Activated naive CD4-positive, alpha-beta T cell treated with anti-CD3 and anti-CD28 coated beads, Interleukin-2, amount 50 U/mL, for 24 hours (primary cell): ENCODE data around the gene FBLN5.

Source experiments
- H3K27ac Mint-ChIP-seq: one replicate; pipeline ENCODE4 v1.8.0; 2021; ENCODE audit warnings: mild to moderate bottlenecking, mixed read lengths
- H3K27me3 Mint-ChIP-seq: one replicate; pipeline ENCODE4 v1.8.0; 2021; ENCODE audit warnings: mixed read lengths
- H3K36me3 Mint-ChIP-seq: one replicate; pipeline ENCODE4 v1.8.0; 2021; ENCODE audit warnings: mixed read lengths
- H3K4me1 Mint-ChIP-seq: one replicate; pipeline ENCODE4 v1.8.0; 2021; ENCODE audit warnings: mixed read lengths
- H3K4me3 Mint-ChIP-seq: one replicate; pipeline ENCODE4 v1.8.0; 2021; ENCODE audit warnings: mild to moderate bottlenecking, mixed read lengths
- H3K9me3 Mint-ChIP-seq: one replicate; pipeline ENCODE4 v1.8.0; 2021; ENCODE audit warnings: mixed read lengths

The FBLN5 gene, protein sequence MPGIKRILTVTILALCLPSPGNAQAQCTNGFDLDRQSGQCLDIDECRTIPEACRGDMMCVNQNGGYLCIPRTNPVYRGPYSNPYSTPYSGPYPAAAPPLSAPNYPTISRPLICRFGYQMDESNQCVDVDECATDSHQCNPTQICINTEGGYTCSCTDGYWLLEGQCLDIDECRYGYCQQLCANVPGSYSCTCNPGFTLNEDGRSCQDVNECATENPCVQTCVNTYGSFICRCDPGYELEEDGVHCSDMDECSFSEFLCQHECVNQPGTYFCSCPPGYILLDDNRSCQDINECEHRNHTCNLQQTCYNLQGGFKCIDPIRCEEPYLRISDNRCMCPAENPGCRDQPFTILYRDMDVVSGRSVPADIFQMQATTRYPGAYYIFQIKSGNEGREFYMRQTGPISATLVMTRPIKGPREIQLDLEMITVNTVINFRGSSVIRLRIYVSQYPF

DNA sequence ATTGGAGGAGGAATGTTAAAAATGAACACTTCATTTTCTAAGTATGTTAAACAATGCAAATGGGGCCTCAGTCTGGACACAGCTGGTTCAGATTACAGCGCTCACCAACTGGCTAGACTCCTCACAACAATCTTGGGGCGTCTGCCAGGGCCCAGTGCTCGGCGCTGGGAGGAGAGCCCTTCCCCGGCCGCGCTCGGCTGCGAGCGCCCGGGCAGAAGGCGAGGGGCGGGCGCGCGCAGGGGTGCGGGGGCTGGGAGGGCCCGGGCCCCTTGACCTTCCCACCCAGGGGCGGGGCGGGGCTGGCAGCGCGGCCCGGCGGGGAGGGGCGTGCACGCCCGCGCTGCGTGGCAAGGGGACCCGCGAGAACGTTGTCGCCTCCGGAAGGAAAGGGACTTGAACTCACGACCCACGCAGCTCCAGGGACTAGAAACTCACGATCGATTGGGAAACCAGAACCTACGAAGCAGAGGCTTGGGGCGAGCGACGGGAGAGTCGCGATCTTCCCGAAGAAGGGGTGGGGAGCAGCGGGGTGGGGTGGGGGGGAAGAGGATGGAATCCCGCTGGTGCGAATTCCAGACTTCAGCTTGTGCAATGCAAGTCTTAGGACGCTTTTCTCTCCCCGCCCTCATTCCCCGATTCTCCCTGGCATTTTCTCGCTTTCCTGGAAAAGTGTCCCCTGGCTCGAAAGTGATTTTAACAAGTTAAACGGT lies at the start of gene FBLN5:
Gene FBLN5 (minus strand): TSS at position 220 of the 710 bp plus-strand sequence. CDS start 465 bp downstream, outside the sequence.
- Mint-ChIP-seq H3K4me1 (peaks cover 14% of the 10 kb centered on the region), H3K27ac (no peak within 1 kb of the TSS)

DNA sequence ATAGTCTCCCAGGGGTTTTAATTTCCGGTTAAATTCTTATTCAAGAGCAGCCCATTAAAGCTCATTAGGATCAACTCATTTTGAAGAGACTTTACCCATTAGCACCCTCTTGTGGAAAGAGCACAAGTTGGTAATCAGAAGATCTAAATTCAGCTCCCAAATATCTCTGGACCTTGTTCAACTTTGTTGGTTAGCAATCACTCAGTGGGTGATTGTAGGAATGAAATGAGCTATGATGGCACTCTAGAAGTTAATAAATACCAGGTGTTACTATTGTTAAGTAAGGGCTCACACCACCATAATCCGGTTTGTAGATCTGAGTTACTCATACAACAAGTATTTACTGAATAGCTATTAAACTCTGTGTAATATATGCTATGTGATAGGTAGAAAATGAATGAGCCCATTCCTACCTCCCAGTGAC lies 49.5 kb upstream of the FBLN5 start:
- Mint-ChIP-seq H3K27me3 (no peaks in the 10 kb centered on the region), H3K9me3 (no peaks in the 10 kb centered on the region), H3K4me3 (peak overlapping the region; percentile 4), H3K4me1 (peaks cover 50% of the 10 kb centered on the region), H3K36me3 (peaks cover 22% of the 10 kb centered on the region), H3K27ac (peak overlapping the region; percentile 63)

More for the DNA sequence above, at the start of gene FBLN5:
- Mint-ChIP-seq H3K36me3 (no peaks in the 10 kb centered on the region), H3K4me3 (peak within 1 kb of the TSS; percentile 93), H3K9me3 (no peaks in the 10 kb centered on the region), H3K27me3 (peaks cover 14% of the 10 kb centered on the region)

DNA sequence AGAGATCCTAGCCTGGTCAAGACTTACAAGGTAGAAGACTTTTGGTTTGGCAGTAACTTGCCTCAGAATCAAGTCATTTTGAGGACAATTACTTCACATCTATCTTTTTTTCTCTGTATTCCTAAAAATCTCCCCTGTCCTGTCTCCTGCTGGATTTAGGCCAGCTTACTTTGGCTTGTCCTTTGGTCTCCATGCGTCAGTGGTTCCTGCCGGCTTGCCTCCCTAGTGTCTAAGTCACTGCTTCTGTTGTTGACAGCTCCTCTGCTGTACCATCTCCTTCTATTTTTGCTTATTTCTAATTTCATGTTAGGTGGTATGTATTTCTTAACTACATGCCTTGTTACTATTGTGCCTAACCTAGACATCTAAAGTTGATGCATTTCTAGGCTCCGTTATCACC lies 39.7 kb upstream of the FBLN5 start:
- no peaks in the 10 kb centered on the region for H3K9me3 Mint-ChIP-seq
- H3K27me3 Mint-ChIP-seq, result no peaks in the 10 kb centered on the region
- no peak overlapping the region for H3K27ac Mint-ChIP-seq
- H3K4me3 Mint-ChIP-seq, result no peak overlapping the region
- H3K36me3 Mint-ChIP-seq, result peaks cover 43% of the 10 kb centered on the region
- peaks cover 11% of the 10 kb centered on the region for H3K4me1 Mint-ChIP-seq

DNA sequence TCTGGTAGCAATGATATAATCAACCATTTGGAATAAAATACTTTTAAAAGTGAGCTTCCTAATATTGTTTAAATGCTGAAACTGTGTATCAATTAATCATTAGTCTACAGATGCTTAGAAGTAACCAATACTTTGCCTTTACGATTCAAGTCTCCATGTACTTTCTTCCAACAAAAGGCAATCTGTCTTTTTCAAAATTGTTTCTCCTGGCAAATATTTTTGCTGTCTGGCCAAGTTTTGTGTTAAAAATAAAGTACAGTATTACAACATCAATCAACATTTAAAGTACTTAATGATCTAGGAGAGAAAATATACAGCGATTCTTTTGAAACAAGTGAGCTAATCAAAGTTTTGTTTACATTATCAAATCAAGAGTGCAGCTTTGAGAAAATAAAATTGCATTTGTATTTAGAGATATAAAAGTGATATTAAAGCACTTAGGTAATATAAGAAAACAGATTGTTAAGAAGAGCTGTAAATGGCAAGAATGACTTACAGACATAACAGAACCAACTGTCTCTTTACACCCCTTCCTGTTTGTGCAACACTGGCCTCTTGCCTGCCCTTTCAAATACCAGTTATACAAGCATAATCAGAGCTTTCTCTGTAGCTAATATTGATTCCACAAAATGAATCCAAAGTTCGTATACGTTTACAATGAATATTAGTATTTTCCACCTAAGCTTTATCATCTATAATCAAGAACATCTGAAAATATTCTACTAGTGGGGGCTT lies 38.2 kb upstream of the FBLN5 start:
- no peak overlapping the region for H3K27ac Mint-ChIP-seq
- H3K9me3 Mint-ChIP-seq, result no peaks in the 10 kb centered on the region
- H3K4me3 Mint-ChIP-seq, result no peak overlapping the region
- peaks cover 11% of the 10 kb centered on the region for H3K4me1 Mint-ChIP-seq
- peaks cover 41% of the 10 kb centered on the region for H3K36me3 Mint-ChIP-seq
- H3K27me3 Mint-ChIP-seq, result no peaks in the 10 kb centered on the region

DNA sequence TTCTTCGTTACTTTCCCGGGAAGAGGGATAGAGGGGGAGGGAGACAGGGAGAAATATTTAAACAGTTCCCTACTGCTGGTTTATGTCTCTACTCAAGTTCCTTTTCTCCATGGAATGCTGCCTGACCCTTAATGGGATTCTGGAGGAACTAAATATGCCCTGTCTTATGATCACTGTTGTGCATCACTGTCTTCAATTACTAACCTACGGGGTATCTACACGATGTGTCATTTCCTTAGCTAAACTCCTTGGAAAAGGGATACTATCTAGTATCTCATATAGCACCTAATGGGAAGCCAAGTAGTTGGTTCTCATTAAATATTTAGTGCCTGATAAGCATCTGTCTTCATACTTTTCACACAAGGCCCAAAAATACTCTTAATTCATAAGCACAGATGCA lies 37.5 kb upstream of the FBLN5 start:
- Mint-ChIP-seq H3K4me1 (peaks cover 18% of the 10 kb centered on the region), H3K9me3 (no peaks in the 10 kb centered on the region), H3K4me3 (no peak overlapping the region), H3K27me3 (no peaks in the 10 kb centered on the region), H3K36me3 (peaks cover 44% of the 10 kb centered on the region), H3K27ac (no peak overlapping the region)

DNA sequence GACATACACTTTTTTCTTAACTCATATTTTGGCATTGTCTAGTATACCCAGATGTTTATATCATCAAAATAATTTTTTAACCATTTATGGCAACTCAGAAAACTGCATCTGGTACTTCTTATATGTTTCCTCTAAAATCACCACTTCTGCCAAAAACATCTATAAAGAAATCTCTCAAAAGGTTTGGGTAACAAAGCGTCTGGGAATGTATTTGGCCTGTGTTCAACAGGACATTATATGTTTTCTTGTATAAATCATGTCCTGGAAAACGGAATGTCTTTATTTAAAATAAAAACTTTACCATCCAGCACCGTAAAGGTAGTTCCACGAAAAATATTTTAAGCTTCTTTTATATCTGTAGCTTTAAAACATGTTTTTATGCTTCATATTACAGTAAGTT lies 36.1 kb upstream of the FBLN5 start:
- Mint-ChIP-seq H3K9me3 (no peaks in the 10 kb centered on the region), H3K4me3 (no peak overlapping the region), H3K27ac (no peak overlapping the region), H3K4me1 (peaks cover 23% of the 10 kb centered on the region), H3K36me3 (peaks cover 38% of the 10 kb centered on the region), H3K27me3 (no peaks in the 10 kb centered on the region)

DNA sequence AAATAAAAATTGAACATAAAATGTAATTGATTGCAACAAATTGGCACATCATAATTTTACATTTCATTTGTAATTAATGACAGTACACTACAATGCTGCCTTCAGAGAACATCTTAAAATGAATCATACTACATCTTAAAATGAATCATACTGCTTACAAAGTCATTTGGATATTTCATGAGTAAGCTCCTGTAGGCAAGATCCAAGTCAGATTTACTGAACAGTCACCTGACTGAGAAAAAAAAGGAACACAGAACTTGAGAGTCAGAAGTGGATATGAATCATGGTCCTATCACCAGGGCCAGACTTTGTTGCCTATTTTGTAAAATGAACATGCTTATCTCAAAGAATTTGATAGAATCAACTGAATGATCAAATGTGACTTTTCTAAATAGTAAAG lies 32.7 kb upstream of the FBLN5 start:
- H3K4me3 Mint-ChIP-seq, result peak overlapping the region; percentile 70
- peak overlapping the region; percentile 96 for H3K27ac Mint-ChIP-seq
- no peaks in the 10 kb centered on the region for H3K9me3 Mint-ChIP-seq
- peaks cover 35% of the 10 kb centered on the region for H3K4me1 Mint-ChIP-seq
- H3K36me3 Mint-ChIP-seq, result peaks cover 25% of the 10 kb centered on the region
- H3K27me3 Mint-ChIP-seq, result no peaks in the 10 kb centered on the region

DNA sequence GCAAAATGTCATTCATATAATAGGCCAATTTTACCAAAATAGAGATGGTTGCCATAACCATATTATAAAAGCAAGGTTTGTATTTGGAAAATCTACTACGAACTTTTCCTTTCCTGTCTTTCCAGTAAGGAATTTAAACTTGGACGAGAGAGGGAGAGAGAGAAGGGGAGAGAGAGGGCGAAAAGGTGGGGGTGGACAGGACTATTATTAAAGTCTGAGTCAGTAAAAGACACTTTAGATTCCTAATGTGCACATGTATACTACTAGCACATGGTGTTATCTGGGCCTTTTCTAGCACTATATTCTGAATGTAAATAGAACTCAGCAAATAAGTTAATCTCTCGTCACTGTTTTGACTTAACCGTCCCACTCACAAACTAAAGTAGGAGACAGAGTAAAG lies 30.4 kb upstream of the FBLN5 start:
- H3K4me3 Mint-ChIP-seq, result no peak overlapping the region
- no peaks in the 10 kb centered on the region for H3K27me3 Mint-ChIP-seq
- peak overlapping the region; percentile 51 for H3K27ac Mint-ChIP-seq
- no peaks in the 10 kb centered on the region for H3K9me3 Mint-ChIP-seq
- H3K4me1 Mint-ChIP-seq, result peaks cover 32% of the 10 kb centered on the region
- H3K36me3 Mint-ChIP-seq, result peaks cover 18% of the 10 kb centered on the region

DNA sequence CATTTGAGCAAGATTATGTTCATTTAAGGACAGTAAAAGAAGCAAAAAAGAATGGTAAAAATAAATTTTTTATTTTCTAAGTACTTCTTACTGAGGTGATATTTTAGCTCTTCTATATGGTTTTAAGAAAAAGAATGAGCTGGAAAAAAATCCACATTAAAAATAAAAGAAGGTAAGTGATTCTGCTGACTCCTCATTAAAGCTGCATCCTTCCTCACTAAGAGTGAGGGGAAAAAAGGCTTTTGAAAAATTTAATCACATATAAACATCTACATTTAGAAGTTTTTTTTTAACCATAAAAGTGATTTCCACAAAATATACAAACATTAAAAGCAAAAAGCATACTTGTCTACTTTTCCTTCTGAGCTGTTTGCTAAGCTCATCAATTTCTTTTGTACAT lies 28.3 kb upstream of the FBLN5 start:
- no peak overlapping the region for H3K4me3 Mint-ChIP-seq
- H3K9me3 Mint-ChIP-seq, result no peaks in the 10 kb centered on the region
- no peak overlapping the region for H3K27ac Mint-ChIP-seq
- H3K36me3 Mint-ChIP-seq, result peaks cover 20% of the 10 kb centered on the region
- H3K4me1 Mint-ChIP-seq, result peaks cover 28% of the 10 kb centered on the region
- H3K27me3 Mint-ChIP-seq, result no peaks in the 10 kb centered on the region

DNA sequence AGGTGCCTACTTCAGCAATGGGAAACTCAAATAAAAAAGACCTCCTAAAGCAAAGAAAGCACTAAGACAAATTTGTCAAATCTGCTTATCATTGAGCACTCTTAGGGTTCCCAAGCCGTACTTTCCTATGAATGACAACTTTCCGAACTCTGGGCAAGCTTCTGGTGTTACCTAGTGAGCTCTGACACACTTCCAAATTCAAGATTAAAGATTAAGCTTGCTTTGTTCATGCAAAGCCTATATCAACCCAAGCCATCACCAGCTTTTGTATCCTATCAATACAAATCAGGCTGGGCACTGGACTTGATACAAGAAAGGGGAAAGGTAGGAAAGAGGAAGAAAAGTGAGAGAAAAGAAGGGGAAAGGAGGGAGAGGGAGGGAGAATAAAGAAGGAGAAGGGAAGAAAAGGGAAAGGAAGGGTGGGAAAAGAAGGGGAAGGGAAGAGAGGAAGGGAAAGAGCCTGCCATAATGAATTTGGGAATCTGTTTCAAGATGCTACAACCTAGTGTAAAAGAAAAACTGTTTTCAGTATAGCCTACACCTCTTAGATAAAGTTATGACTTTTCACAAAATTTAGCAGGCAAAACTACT lies 23.8 kb upstream of the FBLN5 start:
- Mint-ChIP-seq H3K36me3 (peaks cover 20% of the 10 kb centered on the region), H3K4me3 (no peak overlapping the region), H3K4me1 (peaks cover 13% of the 10 kb centered on the region), H3K27ac (peak overlapping the region; percentile 49), H3K27me3 (no peaks in the 10 kb centered on the region), H3K9me3 (no peaks in the 10 kb centered on the region)

DNA sequence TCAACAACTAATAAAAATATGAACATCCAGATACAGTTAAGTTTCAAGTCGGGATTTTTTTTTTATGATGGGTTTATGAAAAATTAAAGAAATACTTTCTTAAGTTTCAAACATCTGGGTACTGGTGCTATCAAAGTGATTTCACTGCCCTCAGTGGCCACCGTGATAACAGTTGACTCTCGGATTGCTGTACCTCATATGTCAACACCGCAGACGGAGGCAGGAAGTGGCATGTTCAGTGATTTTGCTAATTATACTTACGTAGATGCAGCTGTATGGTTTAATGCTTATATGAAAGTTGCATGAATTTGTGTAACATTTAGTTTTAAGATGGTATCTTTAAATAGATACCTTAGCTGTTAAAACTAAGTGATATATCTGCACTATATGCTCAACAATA lies 20.8 kb upstream of the FBLN5 start:
- Mint-ChIP-seq H3K4me1 (peaks cover 18% of the 10 kb centered on the region), H3K9me3 (no peaks in the 10 kb centered on the region), H3K36me3 (peaks cover 15% of the 10 kb centered on the region), H3K27ac (peak overlapping the region; percentile 79), H3K4me3 (peak overlapping the region; percentile 16), H3K27me3 (no peaks in the 10 kb centered on the region)

DNA sequence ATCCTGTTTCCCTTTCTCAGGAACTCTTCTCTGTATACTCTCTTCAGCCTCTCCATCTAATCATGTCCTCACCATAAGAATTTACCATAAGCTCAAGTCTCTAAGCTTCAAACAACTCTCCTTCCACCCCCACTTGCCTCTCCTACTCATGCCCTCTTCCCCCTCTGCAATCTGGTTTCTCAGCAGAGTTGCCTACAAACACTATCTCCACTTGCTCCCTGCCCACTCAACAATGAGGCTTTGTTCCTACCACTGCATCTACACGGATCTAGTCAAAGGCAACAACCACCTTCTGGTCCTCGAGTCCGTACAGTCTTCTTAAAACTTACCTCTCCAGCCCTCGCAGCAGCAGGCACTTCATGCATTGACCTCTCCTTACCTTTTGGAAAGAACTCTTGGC lies 17.2 kb upstream of the FBLN5 start:
- peaks cover 24% of the 10 kb centered on the region for H3K4me1 Mint-ChIP-seq
- H3K27ac Mint-ChIP-seq, result peak overlapping the region; percentile 36
- H3K27me3 Mint-ChIP-seq, result no peaks in the 10 kb centered on the region
- no peak overlapping the region for H3K4me3 Mint-ChIP-seq
- peaks cover 6% of the 10 kb centered on the region for H3K36me3 Mint-ChIP-seq
- no peaks in the 10 kb centered on the region for H3K9me3 Mint-ChIP-seq

DNA sequence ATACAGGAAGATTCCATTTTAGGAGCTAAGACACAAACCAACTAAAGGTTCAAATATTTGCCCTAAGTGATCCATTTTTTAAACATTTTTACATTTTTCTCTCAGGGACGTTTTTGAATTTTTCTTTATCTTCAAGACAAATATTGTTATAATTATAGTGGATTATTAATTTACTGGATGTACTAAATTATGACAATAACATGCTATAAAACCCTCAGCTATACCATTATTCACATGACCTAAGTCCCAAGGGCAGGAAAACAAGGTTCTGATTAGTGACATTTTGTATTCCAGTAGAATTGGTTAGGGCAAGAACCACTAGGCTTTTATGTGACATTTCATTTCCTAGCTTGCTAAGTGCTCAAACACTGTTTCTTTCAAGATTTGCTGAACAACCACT lies 16.5 kb upstream of the FBLN5 start:
- Mint-ChIP-seq H3K4me3 (no peak overlapping the region), H3K9me3 (no peaks in the 10 kb centered on the region), H3K27ac (no peak overlapping the region), H3K4me1 (peaks cover 18% of the 10 kb centered on the region), H3K36me3 (peaks cover 6% of the 10 kb centered on the region), H3K27me3 (no peaks in the 10 kb centered on the region)

DNA sequence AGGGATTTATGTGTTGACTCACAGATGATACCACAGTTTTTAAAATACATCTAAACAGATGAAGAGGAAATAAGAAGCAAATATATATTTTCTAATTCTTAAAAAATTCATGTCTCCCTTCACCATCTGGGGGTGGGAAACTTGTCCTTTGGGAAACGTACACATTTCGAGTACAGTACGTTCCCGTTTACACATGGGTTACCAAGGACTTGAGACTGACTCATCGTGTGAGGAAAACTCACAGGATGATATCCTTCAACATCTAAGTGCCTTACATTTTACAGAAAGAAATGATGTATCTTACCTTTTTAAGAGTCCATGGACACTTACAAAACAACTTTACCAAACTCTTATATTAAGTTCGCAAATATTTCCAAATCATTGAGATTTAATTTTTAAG lies 16.0 kb upstream of the FBLN5 start:
- no peaks in the 10 kb centered on the region for H3K27me3 Mint-ChIP-seq
- H3K4me3 Mint-ChIP-seq, result no peak overlapping the region
- H3K27ac Mint-ChIP-seq, result no peak overlapping the region
- H3K36me3 Mint-ChIP-seq, result peaks cover 4% of the 10 kb centered on the region
- no peaks in the 10 kb centered on the region for H3K9me3 Mint-ChIP-seq
- H3K4me1 Mint-ChIP-seq, result peaks cover 13% of the 10 kb centered on the region
